ENCODE data around the gene BUB1B. TPM values are rescaled to one million over a fixed set of nuclear protein-coding genes. Genes with fewer than 3 reads are reported as not detected.

Gene BUB1B
- total RNA-seq, 1 donor from 2014 or later = 1.8 TPM

DNA sequence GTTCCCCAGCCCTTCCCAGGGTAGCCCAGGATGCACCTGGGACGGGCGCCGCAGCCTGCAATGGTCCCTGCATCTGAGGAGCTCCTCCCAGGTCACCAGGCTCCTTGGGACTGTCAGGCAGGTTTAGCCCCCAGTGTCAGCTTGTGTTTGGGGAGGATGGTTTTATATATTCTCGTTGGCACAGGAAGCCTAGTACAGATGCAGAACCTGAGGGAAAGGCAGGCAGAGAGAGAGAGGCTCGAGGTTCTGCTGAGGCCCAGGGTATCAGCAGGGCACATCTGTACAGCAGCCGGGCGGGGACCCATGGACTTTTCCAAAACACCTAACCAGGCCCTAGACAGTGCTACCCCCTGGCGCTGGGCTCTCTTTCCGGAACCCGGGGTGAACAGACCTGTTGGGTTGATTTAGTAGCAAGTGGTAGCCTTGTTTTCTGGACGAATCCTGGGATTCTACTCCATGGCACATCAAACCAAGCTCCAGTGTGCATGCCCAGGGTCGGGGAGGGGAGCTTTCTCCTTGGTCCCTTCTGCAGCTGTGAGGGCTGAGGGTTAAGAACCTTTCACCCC lies 86.6 kb downstream of the BUB1B start:
- peaks cover 6% of the 10 kb centered on the region for H3K27me3 ChIP-seq
- intact Hi-C loops (cut with DNase I) = no loop called here
- no peaks in the 10 kb centered on the region for H3K9me3 ChIP-seq
- H3K4me1 ChIP-seq = no peaks in the 10 kb centered on the region
- H3K27ac ChIP-seq = no peak overlapping the region
- no peak overlapping the region for H3K4me3 ChIP-seq
- peak; percentile 48 for DNase-seq
- no peak for ATAC-seq
- TF ChIP-seq, protein P1, sequence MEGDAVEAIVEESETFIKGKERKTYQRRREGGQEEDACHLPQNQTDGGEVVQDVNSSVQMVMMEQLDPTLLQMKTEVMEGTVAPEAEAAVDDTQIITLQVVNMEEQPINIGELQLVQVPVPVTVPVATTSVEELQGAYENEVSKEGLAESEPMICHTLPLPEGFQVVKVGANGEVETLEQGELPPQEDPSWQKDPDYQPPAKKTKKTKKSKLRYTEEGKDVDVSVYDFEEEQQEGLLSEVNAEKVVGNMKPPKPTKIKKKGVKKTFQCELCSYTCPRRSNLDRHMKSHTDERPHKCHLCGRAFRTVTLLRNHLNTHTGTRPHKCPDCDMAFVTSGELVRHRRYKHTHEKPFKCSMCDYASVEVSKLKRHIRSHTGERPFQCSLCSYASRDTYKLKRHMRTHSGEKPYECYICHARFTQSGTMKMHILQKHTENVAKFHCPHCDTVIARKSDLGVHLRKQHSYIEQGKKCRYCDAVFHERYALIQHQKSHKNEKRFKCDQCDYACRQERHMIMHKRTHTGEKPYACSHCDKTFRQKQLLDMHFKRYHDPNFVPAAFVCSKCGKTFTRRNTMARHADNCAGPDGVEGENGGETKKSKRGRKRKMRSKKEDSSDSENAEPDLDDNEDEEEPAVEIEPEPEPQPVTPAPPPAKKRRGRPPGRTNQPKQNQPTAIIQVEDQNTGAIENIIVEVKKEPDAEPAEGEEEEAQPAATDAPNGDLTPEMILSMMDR (IDR thresholded peaks at IDR 0.05) = no peak
- no peaks in the 10 kb centered on the region for H3K36me3 ChIP-seq

DNA sequence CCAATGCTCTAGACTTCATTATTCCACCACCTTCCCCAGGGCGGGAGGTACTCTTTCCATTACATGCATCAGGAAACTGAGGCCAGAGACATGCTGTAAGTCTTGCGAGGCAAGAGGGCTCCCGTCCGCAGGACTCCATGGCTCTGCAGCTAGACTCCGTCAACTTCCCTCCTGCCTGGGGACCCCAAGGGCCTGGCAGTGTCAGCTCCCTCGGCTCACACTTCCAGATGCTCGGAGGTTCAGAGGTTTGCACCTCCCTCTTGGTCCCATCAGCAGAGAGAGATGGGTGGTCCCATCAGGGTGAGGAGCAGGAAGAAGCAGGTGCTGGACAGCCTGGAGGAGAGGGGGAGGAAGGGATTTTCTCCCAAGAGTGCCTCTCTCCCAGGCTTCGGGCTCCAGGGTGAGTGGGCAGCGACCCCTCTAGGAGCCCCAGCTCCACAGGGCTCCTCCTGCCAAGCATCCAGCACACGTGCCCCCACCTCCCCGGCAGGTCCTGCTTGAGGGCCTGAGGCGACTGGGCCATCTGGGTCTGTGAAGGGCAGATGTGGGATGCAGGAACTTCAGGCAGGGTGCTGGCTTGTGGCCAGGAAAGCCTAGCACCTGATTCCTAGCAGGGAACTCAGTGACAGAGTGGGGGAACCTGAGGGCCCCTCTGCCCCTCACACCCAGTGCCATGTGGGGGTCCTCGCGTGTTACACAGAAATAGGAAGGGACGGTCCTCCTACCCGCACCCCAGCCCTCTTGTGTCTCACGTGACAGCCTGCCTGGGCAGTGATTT lies 87.3 kb downstream of the BUB1B start:
- TF ChIP-seq, protein P1 (IDR thresholded peaks at IDR 0.05) = no peak
- ATAC-seq (no peak), DNase-seq (peak; percentile 50)
- H3K4me3 ChIP-seq = no peak overlapping the region
- H3K36me3 ChIP-seq = no peaks in the 10 kb centered on the region
- H3K9me3 ChIP-seq = no peaks in the 10 kb centered on the region
- peaks cover 12% of the 10 kb centered on the region for H3K27me3 ChIP-seq
- intact Hi-C loops (cut with DNase I) = no loop called here
- H3K4me1 ChIP-seq = peaks cover 4% of the 10 kb centered on the region
- H3K27ac ChIP-seq = no peak overlapping the region

- ATAC-seq (no peak), DNase-seq (peak; percentile 44)
- Histone ChIP-seq H3K36me3 (no peaks in the 10 kb centered on the region), H3K4me1 (peaks cover 9% of the 10 kb centered on the region), H3K4me3 (no peak overlapping the region), H3K27me3 (peaks cover 19% of the 10 kb centered on the region), H3K9me3 (no peaks in the 10 kb centered on the region), H3K27ac (no peak overlapping the region)
- intact Hi-C loops (cut with DNase I) = no loop called here
- TF ChIP-seq, protein P1 (IDR thresholded peaks at IDR 0.05) = no peak
Observed at GRCh38 chr15:40249477-40250303, 88.8 kb downstream of the BUB1B start.

DNA sequence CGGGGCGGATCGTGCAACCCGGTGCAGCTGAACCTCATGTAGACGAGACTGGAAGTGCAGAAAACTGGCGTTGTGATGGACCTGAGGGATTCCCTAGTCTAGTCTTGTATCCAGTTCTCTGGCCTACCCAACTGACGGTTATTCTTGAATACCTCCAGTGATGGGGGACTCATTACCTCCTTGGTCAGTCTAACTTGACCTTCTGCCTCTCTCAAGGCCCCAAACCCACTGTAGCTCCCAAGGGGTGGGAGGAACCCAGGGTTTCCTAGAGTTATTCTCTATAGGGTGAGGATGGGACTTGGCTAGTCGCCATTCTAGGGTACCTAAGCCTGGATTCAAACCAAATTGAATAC lies 89.4 kb downstream of the BUB1B start:
- DNase-seq (peak; percentile 34), ATAC-seq (no peak)
- H3K27ac ChIP-seq = no peak overlapping the region
- peaks cover 19% of the 10 kb centered on the region for H3K27me3 ChIP-seq
- peaks cover 9% of the 10 kb centered on the region for H3K4me1 ChIP-seq
- no peaks in the 10 kb centered on the region for H3K36me3 ChIP-seq
- H3K4me3 ChIP-seq = no peak overlapping the region
- intact Hi-C loops (cut with DNase I) = no loop called here
- no peaks in the 10 kb centered on the region for H3K9me3 ChIP-seq
- TF ChIP-seq, protein P1 (IDR thresholded peaks at IDR 0.05) = no peak

GRCh38 chr15:40250771-40251483 lies 90.1 kb downstream of the BUB1B start:
- Histone ChIP-seq H3K4me1 (peaks cover 9% of the 10 kb centered on the region), H3K27ac (no peak overlapping the region), H3K9me3 (no peaks in the 10 kb centered on the region), H3K4me3 (no peak overlapping the region), H3K36me3 (no peaks in the 10 kb centered on the region), H3K27me3 (peaks cover 19% of the 10 kb centered on the region)
- ATAC-seq (no peak), DNase-seq (peak; percentile 45)
- TF ChIP-seq, protein P1 (IDR thresholded peaks at IDR 0.05) = no peak
- intact Hi-C loops (cut with DNase I) = no loop called here
